ES-I3 (cell line): Measurements from ENCODE around the gene NRBF2.
"Not testable (repeated sequence)": the region's sequence is repeated elsewhere in the genome, so short reads cannot be mapped to it uniquely, and the experiment has no call there.

ENCODE experiments used
- H3K36me3 ChIP-seq: 2 replicates; pipeline ENCODE4 v1.6.1; 2013; ENCODE audit warnings: mild to moderate bottlenecking, low read length, control low read depth, moderate library complexity; ENCODE audit not compliant: insufficient read depth
- H3K4me1 ChIP-seq: 2 replicates; pipeline ENCODE4 v1.6.1; 2013; ENCODE audit warnings: mild to moderate bottlenecking, control low read depth, low read length; ENCODE audit not compliant: insufficient read depth
- H3K9ac ChIP-seq: 2 replicates; pipeline ENCODE4 v1.6.1; 2013; ENCODE audit warnings: low read depth, mild to moderate bottlenecking, low read length, moderate library complexity
- H3K9me3 ChIP-seq: 2 replicates; pipeline ENCODE4 v1.6.1; 2013; ENCODE audit warnings: mild to moderate bottlenecking, low read length, moderate library complexity; ENCODE audit not compliant: control insufficient read depth, insufficient read depth

NRBF2 gene

GRCh38 chr10:63133821-63134557 is 861 bp downstream of the NRBF2 start:
- H3K4me1 ChIP-seq = no peaks in the 10 kb centered on the region
- no peaks in the 10 kb centered on the region for H3K36me3 ChIP-seq
- no peaks in the 10 kb centered on the region; the same call in 1 of the 2 replicates for H3K9me3 ChIP-seq
- H3K9ac ChIP-seq = peak overlapping the region; percentile 87

DNA sequence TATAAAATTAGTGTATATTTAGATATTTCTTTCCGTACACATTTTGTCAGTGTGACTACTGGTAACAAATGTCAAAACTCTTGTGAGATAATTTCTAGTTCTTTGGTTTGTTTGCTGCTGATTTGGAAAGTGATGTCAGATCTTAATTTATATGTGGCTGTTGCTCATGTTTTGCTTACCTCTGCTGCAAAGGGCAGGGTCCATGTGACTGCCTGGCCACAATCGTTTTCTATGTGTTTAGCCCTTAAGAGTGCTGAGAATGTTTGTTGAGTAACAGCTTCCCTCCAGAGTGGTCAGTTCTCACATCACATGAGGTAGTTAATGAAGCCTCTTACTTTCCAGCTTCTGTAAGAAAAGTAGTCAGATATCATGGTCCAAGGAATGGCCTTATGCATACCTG is 4.2 kb downstream of the NRBF2 start:
- no peaks in the 10 kb centered on the region; the same call in 1 of the 2 replicates for H3K9me3 ChIP-seq
- no peak overlapping the region for H3K9ac ChIP-seq
- H3K36me3 ChIP-seq = no peaks in the 10 kb centered on the region
- H3K4me1 ChIP-seq = no peaks in the 10 kb centered on the region

DNA sequence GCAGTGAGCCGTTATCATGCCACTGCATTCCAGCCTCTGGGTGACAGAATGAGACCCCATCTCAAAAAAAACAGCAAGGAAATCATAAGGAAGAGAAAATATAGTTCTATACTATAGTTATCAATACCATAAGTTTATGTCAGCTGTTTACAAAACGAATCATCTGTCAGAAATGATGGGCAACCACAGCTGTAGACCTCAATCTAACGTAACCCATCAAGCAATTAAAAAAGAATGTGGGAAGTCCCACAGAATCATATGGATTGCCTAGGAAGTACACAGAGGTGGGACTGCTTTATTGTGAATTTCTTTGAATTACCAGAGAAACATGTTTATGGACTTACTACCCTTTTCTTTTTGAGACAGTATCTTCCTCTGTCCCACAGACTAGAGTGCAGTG is 6.9 kb downstream of the NRBF2 start:
- no peaks in the 10 kb centered on the region for H3K4me1 ChIP-seq
- H3K36me3 ChIP-seq = no peaks in the 10 kb centered on the region
- no peaks in the 10 kb centered on the region for H3K9me3 ChIP-seq

GRCh38 chr10:63142136-63142535 is 9.0 kb downstream of the NRBF2 start:
- no peaks in the 10 kb centered on the region for H3K36me3 ChIP-seq
- H3K9ac ChIP-seq = no peak overlapping the region
- no peaks in the 10 kb centered on the region for H3K9me3 ChIP-seq
- H3K4me1 ChIP-seq = 0 out of 2 replicates have a peak, but pooled peaks cover 5% of the 10 kb centered on the region

More for the DNA sequence above, 6.9 kb downstream of the NRBF2 start:
- no peak overlapping the region for H3K9ac ChIP-seq

DNA sequence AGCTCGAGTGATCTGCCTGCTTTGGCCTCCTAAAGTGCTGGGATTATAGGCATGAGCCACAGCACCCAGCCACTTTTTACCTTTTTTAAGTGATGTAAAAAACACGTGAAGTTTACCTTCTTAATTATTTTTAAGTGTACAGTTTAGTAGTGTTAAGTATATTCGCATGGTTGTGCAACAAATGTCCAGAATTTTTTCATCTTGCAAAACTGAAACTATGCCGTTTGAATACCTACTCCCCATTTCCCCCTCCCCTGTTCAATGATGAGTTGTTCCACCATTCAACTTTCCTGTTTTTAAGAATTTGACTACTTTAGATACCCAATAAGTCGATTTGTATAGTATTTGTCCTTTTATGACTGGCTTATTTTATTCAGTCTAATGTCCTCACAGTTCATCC is 10.9 kb downstream of the NRBF2 start:
- Histone ChIP-seq H3K9me3 (no peaks in the 10 kb centered on the region), H3K4me1 (0 out of 2 replicates have a peak, but pooled peaks cover 5% of the 10 kb centered on the region), H3K9ac (no peak overlapping the region), H3K36me3 (no peaks in the 10 kb centered on the region)

- Histone ChIP-seq H3K4me1 (0 out of 2 replicates have a peak, but pooled peaks cover 5% of the 10 kb centered on the region), H3K9ac (no peak overlapping the region), H3K36me3 (no peaks in the 10 kb centered on the region), H3K9me3 (no peaks in the 10 kb centered on the region)
These were observed 12.7 kb downstream of the NRBF2 start for GRCh38 chr10:63145782-63146181.

GRCh38 chr10:63146503-63146902 is 13.4 kb downstream of the NRBF2 start:
- Histone ChIP-seq H3K9me3 (no peaks in the 10 kb centered on the region), H3K36me3 (no peaks in the 10 kb centered on the region), H3K4me1 (0 out of 2 replicates have a peak, but pooled peaks cover 5% of the 10 kb centered on the region), H3K9ac (no peak overlapping the region)

- no peak overlapping the region for H3K9ac ChIP-seq
- H3K9me3 ChIP-seq = no peaks in the 10 kb centered on the region
- H3K36me3 ChIP-seq = no peaks in the 10 kb centered on the region; the same call in 1 of the 2 replicates
- 0 out of 2 replicates have a peak, but pooled peaks cover 3% of the 10 kb centered on the region for H3K4me1 ChIP-seq
These were observed 17.6 kb downstream of the NRBF2 start for GRCh38 chr10:63150745-63151144.

GRCh38 chr10:63153868-63154545 is 20.9 kb downstream of the NRBF2 start:
- H3K9ac ChIP-seq, H3K36me3 ChIP-seq, H3K9me3 ChIP-seq, H3K4me1 ChIP-seq: not testable (repeated sequence)

DNA sequence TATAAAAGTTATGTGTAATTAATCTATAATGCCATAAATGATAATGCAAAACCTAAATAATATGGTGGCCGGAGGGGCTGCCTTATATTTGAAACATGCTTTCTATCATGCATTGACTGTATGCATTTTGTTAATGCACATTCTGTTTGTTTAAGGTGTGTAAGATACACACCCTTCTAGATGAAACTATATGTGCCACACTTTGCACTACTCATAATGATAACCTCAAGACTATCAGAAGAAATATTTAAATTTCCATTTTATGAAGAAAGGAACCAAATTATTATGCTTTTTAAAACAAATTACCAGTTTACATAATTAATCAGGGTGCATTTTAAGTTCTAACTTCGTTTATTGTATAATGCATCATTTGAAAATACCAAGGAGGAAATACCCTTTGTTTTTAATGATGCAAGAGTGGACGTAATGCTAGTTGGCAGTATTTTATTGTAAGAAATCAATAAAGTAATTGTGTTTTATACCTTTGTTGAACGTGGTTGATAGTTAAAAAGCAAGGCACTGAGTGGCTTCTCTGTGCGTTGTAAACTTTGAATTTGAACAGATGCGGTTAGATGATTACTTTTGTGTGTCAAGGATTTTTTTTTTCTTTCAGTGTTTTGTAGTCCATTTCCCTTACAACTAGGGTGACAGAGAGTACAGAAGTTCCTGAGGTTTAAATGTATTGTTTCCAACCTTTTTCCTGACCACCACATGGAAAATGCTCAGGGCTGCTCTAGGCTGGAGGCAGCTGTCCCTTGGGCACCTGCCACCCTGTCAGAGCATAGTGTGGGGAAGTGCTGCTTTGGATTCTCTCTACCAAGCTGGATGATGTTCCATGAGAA is 21.6 kb downstream of the NRBF2 start:
- no peaks in the 10 kb centered on the region for H3K9me3 ChIP-seq
- no peaks in the 10 kb centered on the region; the same call in 1 of the 2 replicates for H3K36me3 ChIP-seq
- H3K4me1 ChIP-seq = no peaks in the 10 kb centered on the region; the same call in 1 of the 2 replicates
- no peak overlapping the region for H3K9ac ChIP-seq

- H3K9me3 ChIP-seq = no peaks in the 10 kb centered on the region
- no peaks in the 10 kb centered on the region; the same call in 1 of the 2 replicates for H3K4me1 ChIP-seq
- H3K36me3 ChIP-seq = no peaks in the 10 kb centered on the region; the same call in 1 of the 2 replicates
- no peak overlapping the region for H3K9ac ChIP-seq
These were observed 22.4 kb downstream of the NRBF2 start for GRCh38 chr10:63155388-63156020.

GRCh38 chr10:63156236-63156635 is 23.1 kb downstream of the NRBF2 start:
- no peaks in the 10 kb centered on the region for H3K9me3 ChIP-seq
- no peak overlapping the region for H3K9ac ChIP-seq
- H3K36me3 ChIP-seq = no peaks in the 10 kb centered on the region; the same call in 1 of the 2 replicates
- H3K4me1 ChIP-seq = no peaks in the 10 kb centered on the region; the same call in 1 of the 2 replicates

DNA sequence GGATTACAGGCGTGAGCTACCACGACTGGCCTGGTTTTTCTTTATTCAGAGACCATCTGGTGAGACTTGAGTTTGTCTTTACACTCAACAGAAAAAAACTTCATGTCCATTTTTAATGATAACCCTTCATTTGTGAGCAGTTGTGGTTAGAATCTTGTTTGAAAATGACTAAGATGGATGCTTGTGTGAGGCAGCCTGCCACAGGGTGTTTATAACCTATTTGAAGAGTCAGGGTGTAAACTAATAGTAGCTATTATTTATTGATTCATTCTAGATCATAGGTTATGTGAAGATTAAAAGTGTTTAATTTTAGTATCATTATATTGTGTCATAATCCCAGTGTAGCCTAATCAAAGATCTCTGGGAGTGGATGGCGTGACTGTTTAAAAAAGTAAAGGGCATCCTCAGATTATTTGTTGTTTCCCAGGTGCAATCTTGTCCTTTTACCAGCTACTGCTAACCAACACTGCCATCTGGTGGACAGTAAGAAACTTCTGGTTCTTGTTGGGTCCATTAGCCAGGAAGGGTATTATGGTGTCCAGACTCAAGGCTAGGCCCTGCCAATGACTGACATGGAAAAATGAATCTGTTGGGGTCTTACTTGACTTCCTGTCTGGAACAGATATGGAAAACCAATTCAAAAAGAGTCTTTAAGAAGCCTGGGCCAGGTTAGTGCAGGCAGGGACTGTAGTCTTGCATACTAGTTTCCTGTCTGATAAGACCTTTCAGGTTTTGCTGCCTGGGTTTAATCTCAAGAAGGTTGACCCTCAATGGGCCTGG is 24.9 kb downstream of the NRBF2 start:
- Histone ChIP-seq H3K36me3 (no peaks in the 10 kb centered on the region; the same call in 1 of the 2 replicates), H3K9me3 (no peaks in the 10 kb centered on the region), H3K9ac (no peak overlapping the region), H3K4me1 (no peaks in the 10 kb centered on the region; the same call in 1 of the 2 replicates)
